Activated CD8-positive, alpha-beta memory T cell treated with anti-CD3 and anti-CD28 coated beads, Interleukin-2, amount 50 U/mL, for 4 hours (primary cell): Measurements from ENCODE around the gene ZNF736.
"Not testable (repeated sequence)": the region's sequence is repeated elsewhere in the genome, so short reads cannot be mapped to it uniquely, and the experiment has no call there.

Source experiments
- DNase-seq: peaks from one replicate; pipeline ENCODE4 v3.0.0-alpha.2; 2020

Gene ZNF736

GRCh38 chr7:64313740-64314491 is at the start of gene ZNF736:
Gene ZNF736, plus strand, starts transcription at chr7:64313961. Its CDS starts 190 bp downstream, at chr7:64314151.
- DNase-seq: peak; percentile 83

- no peak for DNase-seq
Observed at GRCh38 chr7:64266341-64266919, 47.3 kb upstream of the ZNF736 start.

- DNase-seq: no peak
Observed at GRCh38 chr7:64277630-64278029, 36.1 kb upstream of the ZNF736 start.

- no peak for DNase-seq
Observed at GRCh38 chr7:64294701-64295420, 18.9 kb upstream of the ZNF736 start.

GRCh38 chr7:64297418-64297817 is 16.3 kb upstream of the ZNF736 start:
- DNase-seq: not testable (repeated sequence)

- no peak for DNase-seq
Observed at GRCh38 chr7:64300641-64301405, 12.9 kb upstream of the ZNF736 start.

GRCh38 chr7:64307254-64308015 is 6.3 kb upstream of the ZNF736 start:
- DNase-seq: peak; percentile 93

GRCh38 chr7:64308016-64308270 is 5.8 kb upstream of the ZNF736 start:
- no peak for DNase-seq

GRCh38 chr7:64310426-64310825 is 3.3 kb upstream of the ZNF736 start:
- DNase-seq: no peak

GRCh38 chr7:64312826-64313225 is 935 bp upstream of the ZNF736 start:
- no peak for DNase-seq

- DNase-seq: no peak
Observed at GRCh38 chr7:64314566-64314965, 805 bp downstream of the ZNF736 start.

- not testable (repeated sequence) for DNase-seq
Observed at GRCh38 chr7:64316031-64316742, 2.4 kb downstream of the ZNF736 start.

- no peak for DNase-seq
Observed at GRCh38 chr7:64320547-64321513, 7.1 kb downstream of the ZNF736 start.

GRCh38 chr7:64324166-64324565 is 10.4 kb downstream of the ZNF736 start:
- DNase-seq: not testable (repeated sequence)

- not testable (repeated sequence) for DNase-seq
Observed at GRCh38 chr7:64348713-64349210, 35.0 kb downstream of the ZNF736 start.

- DNase-seq: no peak
Observed at GRCh38 chr7:64359543-64359942, 45.8 kb downstream of the ZNF736 start.

GRCh38 chr7:64371116-64371515 is 57.4 kb downstream of the ZNF736 start:
- DNase-seq: no peak

GRCh38 chr7:64373017-64373416 is 59.3 kb downstream of the ZNF736 start:
- DNase-seq: no peak

- DNase-seq: no peak
Observed at GRCh38 chr7:64400401-64400800, 86.6 kb downstream of the ZNF736 start.
